GM21723 (cell line): ENCODE results near the gene TMEM232.
"Not testable (repeated sequence)": the region's sequence is repeated elsewhere in the genome, so short reads cannot be mapped to it uniquely, and the experiment has no call there.

Source experiments
- ATAC-seq: cut with Tn5 transposase; IDR thresholded peaks from one replicate; pipeline ENCODE4 v1.9.1; 2021; ENCODE audit warnings: mild to moderate bottlenecking, moderate library complexity; ENCODE audit not compliant: unreplicated experiment

The TMEM232 gene

GRCh38 chr5:110716247-110717245, 9.9 kb downstream of the TMEM232 start:
- ATAC-seq, result peak; percentile 79

GRCh38 chr5:110707260-110707844, 19.1 kb downstream of the TMEM232 start:
- ATAC-seq, result no peak

DNA sequence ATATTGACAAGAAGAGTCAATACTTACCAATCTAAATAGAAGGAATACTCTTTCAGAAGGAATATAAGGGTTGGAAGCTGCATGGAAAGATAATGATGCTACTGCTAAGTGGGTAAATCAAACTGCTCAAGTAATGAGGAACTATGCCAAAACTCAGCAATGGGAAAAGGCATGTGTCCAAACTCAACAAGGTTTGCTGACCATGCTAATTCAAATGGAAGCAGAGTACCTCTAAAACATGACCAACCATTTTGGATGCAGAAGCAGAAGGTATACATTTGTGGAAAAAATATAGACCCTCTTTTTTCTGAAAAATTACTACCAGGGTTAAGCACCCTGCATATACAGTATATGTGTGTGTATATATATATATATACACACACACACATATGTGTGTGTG, 21.1 kb downstream of the TMEM232 start:
- no peak for ATAC-seq

- no peak for ATAC-seq
Observed at GRCh38 chr5:110703481-110703880, 23.0 kb downstream of the TMEM232 start.

DNA sequence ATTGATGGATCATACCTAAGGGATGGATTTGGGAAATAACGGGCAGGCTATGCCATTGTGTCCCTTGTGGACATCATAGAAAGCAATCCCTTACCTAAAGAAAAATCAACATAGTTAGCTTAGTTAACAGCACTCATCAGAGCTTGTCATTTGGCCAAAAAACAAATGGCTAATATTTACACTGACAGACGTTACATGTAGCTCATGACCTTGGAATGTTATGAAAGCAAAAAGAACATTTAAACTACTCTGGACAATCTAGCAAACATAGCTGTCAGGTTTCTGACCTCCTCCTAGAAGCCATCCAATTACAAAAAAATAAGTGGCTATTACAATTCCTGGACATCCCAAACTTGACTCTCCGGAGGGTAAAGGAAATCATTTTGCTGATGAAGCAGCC, 23.8 kb downstream of the TMEM232 start:
- no peak for ATAC-seq

DNA sequence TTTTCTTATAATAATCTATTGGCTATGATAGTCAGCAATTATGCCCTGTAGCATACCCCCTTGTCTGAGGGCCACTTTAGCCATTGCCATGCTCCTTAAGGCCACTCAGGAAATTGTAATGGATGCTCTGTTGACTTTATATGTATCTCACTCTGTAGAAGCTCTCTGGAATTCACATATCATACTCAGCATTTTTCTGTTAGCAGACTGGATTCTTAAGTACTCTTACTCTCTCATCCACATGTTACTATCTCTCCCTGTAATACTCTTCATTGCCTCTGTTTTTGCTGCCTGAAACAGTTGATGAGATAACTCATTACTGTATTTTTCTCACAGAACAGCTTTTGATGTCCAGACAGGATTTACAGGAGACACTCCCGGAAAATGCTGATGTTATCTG, 24.2 kb downstream of the TMEM232 start:
- no peak for ATAC-seq

DNA sequence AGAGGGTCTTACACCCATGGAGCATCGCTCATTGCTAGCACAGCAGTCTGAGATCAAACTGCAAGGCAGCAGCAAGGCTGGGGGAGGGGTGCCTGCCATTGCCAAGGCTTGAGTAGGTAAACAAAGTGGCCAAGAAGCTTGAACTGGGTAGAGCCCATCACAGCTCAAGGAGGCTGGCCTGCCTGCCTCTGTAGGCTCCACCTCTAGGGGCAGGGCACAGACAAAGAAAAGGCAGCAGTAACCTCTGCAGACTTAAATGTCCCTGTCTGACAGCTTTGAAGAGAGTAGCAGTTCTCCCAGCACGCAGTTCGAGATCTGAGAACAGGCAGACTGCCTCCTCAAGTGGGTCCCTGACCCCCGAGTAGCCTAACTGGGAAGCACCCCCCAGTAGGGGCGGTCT, 33.8 kb downstream of the TMEM232 start:
- not testable (repeated sequence) for ATAC-seq

DNA sequence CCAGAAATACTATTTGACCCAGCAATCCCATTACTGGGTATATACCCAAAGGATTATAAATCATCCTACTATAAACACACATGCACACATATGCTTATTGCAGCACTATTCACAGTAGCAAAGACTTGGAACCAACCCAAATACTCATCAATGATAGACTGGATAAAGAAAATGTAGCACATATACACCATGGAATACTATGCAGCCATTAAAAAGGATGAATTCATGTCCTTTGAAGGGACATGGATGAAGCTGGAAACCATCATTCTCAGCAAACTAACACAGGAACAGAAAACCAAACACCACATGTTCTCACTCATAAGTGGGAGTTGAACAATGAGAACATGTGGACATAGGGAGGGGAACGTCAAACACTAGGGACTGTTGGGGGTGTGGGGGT, 35.9 kb downstream of the TMEM232 start:
- not testable (repeated sequence) for ATAC-seq

- ATAC-seq, result peak; percentile 62
Observed at GRCh38 chr5:110687485-110687884, 39.0 kb downstream of the TMEM232 start.

DNA sequence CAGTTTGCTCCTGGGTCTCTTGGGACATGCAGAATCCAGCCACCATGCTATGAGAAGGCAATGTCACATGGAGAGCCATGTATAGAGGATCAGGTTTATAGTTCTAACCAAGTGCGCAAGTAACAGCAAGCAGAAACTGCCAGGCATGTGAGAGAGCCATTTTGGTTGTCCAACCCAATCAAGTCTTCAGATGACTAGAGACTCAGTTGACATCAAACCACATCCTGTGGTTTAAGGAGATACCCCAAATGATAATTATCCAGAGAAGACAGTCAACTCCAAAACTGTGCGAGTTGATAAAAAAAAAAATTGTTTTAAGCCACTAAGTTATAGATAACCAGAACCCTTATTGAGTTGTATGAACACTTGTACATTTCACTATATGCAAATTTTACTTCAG, 40.2 kb downstream of the TMEM232 start:
- no peak for ATAC-seq

- no peak for ATAC-seq
Observed at GRCh38 chr5:110681953-110682352, 44.5 kb downstream of the TMEM232 start.

GRCh38 chr5:110681109-110681508, 45.4 kb downstream of the TMEM232 start:
- ATAC-seq, result no peak

DNA sequence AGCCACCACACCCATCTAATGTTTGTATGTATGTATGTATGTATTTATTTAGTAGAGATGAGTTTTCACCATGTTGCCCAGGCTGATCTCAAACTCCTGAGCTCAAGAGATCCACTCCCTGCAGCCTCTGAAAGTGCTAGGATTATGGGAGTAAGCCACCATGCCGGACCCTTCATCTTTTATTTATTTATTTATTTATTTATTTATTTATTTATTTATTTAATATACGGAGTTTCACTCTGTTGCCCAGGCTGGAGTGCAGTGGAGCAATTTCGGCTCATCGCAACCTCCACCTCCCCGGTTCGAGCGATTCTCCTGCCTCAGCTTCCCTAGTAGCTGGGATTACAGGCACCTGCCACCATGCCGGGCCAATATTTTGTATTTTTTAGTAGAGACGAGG, 49.9 kb downstream of the TMEM232 start:
- ATAC-seq, result not testable (repeated sequence)

- no peak for ATAC-seq
Observed at GRCh38 chr5:110665184-110665726, 61.2 kb downstream of the TMEM232 start.

- peak; percentile 84 for ATAC-seq
Observed at GRCh38 chr5:110663525-110663924, 62.9 kb downstream of the TMEM232 start.

DNA sequence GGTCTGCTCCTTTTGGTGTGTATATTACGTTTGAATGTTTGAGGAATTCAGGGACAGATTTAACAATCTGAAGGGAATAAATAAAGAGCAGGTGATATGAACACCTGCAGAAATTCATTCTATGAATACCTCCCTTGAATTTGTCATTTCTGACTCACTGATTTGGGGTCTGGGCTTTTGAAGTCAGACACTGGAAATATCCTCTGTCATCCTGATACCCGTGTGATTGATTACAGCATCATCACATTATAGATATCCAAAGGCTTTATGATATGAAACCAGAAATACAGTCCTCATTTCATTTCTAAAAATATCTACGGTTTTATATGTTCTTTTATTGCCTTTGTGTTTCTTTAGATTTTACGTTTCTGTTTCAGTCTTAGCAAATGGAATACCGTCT, 68.5 kb downstream of the TMEM232 start:
- no peak for ATAC-seq

DNA sequence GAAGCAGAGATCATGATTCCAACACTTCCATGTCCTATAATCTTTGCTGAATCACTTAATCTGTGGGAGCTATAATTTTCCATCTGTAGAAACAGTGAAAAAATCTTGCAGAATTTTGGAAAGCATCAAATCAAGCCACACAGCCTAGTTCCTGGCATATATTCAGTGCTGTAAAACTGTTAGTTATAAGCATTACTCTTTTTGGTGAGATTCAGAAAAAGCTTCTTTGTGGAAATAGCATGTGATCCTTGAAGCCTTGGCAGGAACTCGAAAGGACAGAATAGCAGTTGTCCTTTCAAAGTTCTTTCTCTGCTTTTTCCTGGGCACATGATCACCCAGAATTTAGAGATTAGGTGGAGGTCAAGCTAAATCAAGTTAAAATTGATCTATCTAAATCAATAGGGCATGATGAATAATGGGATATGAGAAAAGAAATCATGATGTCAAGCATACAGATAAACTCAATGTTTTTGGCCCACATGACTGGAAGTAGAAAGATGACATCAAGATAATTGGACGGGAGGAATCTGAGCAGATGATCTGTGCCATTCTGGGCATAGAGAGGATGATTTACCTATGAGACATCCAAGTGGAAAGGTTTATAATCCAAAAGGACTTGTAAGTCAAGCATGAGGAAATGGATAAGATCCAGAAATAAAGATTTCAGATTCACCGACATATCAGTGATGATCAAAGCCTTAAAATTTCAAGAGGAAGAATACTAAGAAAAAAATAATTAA, 73.1 kb downstream of the TMEM232 start:
- ATAC-seq, result no peak

- no peak for ATAC-seq
Observed at GRCh38 chr5:110651507-110651906, 75.0 kb downstream of the TMEM232 start.

- ATAC-seq, result no peak
Observed at GRCh38 chr5:110644357-110644756, 82.1 kb downstream of the TMEM232 start.

DNA sequence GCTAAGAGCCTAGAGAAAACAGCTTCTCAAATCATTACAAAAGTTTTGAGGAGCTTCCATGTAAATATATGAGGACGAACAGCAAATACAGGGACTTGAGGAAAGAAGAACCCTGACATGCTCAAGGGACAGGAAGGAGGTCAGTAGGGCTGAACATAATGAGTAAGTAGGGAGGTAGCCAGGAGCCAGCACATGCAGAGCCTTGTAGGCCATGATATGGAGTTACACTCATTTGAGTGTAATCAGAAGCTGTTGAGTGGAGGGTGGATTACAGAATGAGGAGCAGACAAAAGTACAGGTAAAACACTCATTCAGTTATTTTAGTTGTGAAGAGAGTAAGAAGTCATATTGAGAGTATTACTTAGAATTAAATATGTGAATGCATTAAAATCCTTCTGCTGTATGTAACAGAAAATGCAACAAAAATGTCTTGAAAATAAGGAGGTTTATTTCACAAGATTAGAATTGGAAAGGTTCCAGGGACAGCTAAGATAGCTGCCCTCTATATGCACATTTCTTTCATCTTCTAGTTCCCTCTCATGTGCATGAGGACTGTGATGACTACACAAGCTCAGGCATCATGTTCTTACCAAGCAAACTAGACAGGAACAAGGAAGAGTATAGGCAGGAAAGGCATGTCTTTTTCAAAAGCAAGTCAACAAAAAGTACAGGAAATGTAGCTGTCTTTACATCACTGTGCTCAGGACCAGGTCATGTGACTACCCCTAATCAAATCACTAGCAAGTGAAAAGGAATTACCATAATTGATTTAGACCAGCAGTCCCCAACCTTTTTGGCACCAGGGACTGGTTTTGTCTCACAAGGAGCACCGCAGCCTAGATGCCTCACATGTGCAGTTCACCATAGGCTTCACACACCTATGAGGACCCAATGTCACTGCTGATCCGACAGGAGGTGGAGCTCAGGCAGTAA, 87.2 kb downstream of the TMEM232 start:
- ATAC-seq, result no peak
